Measurements from ENCODE around the gene ENOPH1.
"Not testable (repeated sequence)": the region's sequence is repeated elsewhere in the genome, so short reads cannot be mapped to it uniquely, and the experiment has no call there.

The ENOPH1 gene

GRCh38 chr4:82473621-82474164, 43.3 kb downstream of the ENOPH1 start:
- DNase-seq: no peak

GRCh38 chr4:82475931-82476330, 45.5 kb downstream of the ENOPH1 start:
- DNase-seq: not testable (repeated sequence)

GRCh38 chr4:82477469-82477868, 47.1 kb downstream of the ENOPH1 start:
- not testable (repeated sequence) for DNase-seq

GRCh38 chr4:82479562-82479961, 49.2 kb downstream of the ENOPH1 start:
- no peak for DNase-seq

- no peak for DNase-seq
Measured at GRCh38 chr4:82480771-82481505, 50.5 kb downstream of the ENOPH1 start.

GRCh38 chr4:82481506-82481840, 51.1 kb downstream of the ENOPH1 start:
- DNase-seq: no peak

- no peak for DNase-seq
Measured at GRCh38 chr4:82482387-82482786, 52.0 kb downstream of the ENOPH1 start.

- no peak for DNase-seq
Measured at GRCh38 chr4:82484996-82485783, 54.8 kb downstream of the ENOPH1 start.

GRCh38 chr4:82489076-82489475, 58.7 kb downstream of the ENOPH1 start:
- no peak for DNase-seq

GRCh38 chr4:82489987-82490386, 59.6 kb downstream of the ENOPH1 start:
- DNase-seq: no peak

- no peak for DNase-seq
Measured at GRCh38 chr4:82491251-82491960, 61.0 kb downstream of the ENOPH1 start.

- peak; percentile 49 for DNase-seq
Measured at GRCh38 chr4:82493721-82494425, 63.5 kb downstream of the ENOPH1 start.

- DNase-seq: no peak
Measured at GRCh38 chr4:82495666-82496065, 65.3 kb downstream of the ENOPH1 start.

- no peak for DNase-seq
Measured at GRCh38 chr4:82496349-82496748, 66.0 kb downstream of the ENOPH1 start.

- no peak for DNase-seq
Measured at GRCh38 chr4:82499738-82500434, 69.5 kb downstream of the ENOPH1 start.

GRCh38 chr4:82500435-82501153, 70.2 kb downstream of the ENOPH1 start:
- peak; percentile 76 for DNase-seq

- no peak for DNase-seq
Measured at GRCh38 chr4:82501154-82501442, 70.7 kb downstream of the ENOPH1 start.

- no peak for DNase-seq
Measured at GRCh38 chr4:82508011-82508410, 77.6 kb downstream of the ENOPH1 start.

- DNase-seq: no peak
Measured at GRCh38 chr4:82508806-82509428, 78.5 kb downstream of the ENOPH1 start.

- no peak for DNase-seq
Measured at GRCh38 chr4:82510216-82510615, 79.8 kb downstream of the ENOPH1 start.
